Neuron (in vitro differentiated cells): ENCODE measurements around the gene INSRR.

Source experiments
- H2AFZ ChIP-seq: one replicate; pipeline ENCODE4 v1.6.1; 2013; ENCODE audit warnings: low read depth, mild to moderate bottlenecking, inconsistent platforms, low read length, moderate library complexity
- H3K27me3 ChIP-seq: one replicate; pipeline ENCODE4 v1.6.1; 2013; ENCODE audit warnings: low read length; ENCODE audit not compliant: insufficient read depth
- H3K36me3 ChIP-seq: one replicate; pipeline ENCODE4 v1.6.1; 2013; ENCODE audit warnings: low read length; ENCODE audit not compliant: insufficient read depth
- H3K4me1 ChIP-seq: one replicate; pipeline ENCODE4 v1.6.1; 2013; ENCODE audit warnings: low read length; ENCODE audit not compliant: insufficient read depth
- H3K4me3 ChIP-seq: 2 replicates; pipeline ENCODE4 v1.5.1; 2013; ENCODE audit warnings: mild to moderate bottlenecking, low read length, moderate library complexity
- H3K9me3 ChIP-seq: one replicate; pipeline ENCODE4 v1.6.1; 2013; ENCODE audit warnings: low read length

The INSRR gene

GRCh38 chr1:156807627-156808026 is 51.3 kb downstream of the INSRR start:
- Histone ChIP-seq H3K36me3 (no peaks in the 10 kb centered on the region), H3K4me3 (no peak overlapping the region), H3K27me3 (no peaks in the 10 kb centered on the region), H3K4me1 (no peaks in the 10 kb centered on the region), H2AFZ (no peak overlapping the region), H3K9me3 (no peaks in the 10 kb centered on the region)

GRCh38 chr1:156806512-156807440 is 52.1 kb downstream of the INSRR start:
- Histone ChIP-seq H3K9me3 (no peaks in the 10 kb centered on the region), H2AFZ (no peak overlapping the region), H3K4me1 (no peaks in the 10 kb centered on the region)

GRCh38 chr1:156805766-156806511 is 53.0 kb downstream of the INSRR start:
- Histone ChIP-seq H3K4me3 (no peak overlapping the region), H3K27me3 (no peaks in the 10 kb centered on the region), H3K4me1 (no peaks in the 10 kb centered on the region), H3K36me3 (peaks cover 8% of the 10 kb centered on the region), H3K9me3 (no peaks in the 10 kb centered on the region), H2AFZ (no peak overlapping the region)

More at GRCh38 chr1:156806512-156807440, 52.1 kb downstream of the INSRR start:
- H3K4me3 ChIP-seq = no peak overlapping the region
- peaks cover 5% of the 10 kb centered on the region for H3K36me3 ChIP-seq
- H3K27me3 ChIP-seq = no peaks in the 10 kb centered on the region

GRCh38 chr1:156804572-156805243 is 54.2 kb downstream of the INSRR start:
- Histone ChIP-seq H3K4me1 (no peaks in the 10 kb centered on the region), H2AFZ (no peak overlapping the region), H3K9me3 (no peaks in the 10 kb centered on the region), H3K27me3 (no peaks in the 10 kb centered on the region), H3K4me3 (no peak overlapping the region), H3K36me3 (peaks cover 19% of the 10 kb centered on the region)

- Histone ChIP-seq H2AFZ (no peak overlapping the region), H3K9me3 (no peaks in the 10 kb centered on the region), H3K36me3 (peaks cover 26% of the 10 kb centered on the region), H3K4me3 (no peak overlapping the region), H3K4me1 (no peaks in the 10 kb centered on the region), H3K27me3 (no peaks in the 10 kb centered on the region)
Measured at GRCh38 chr1:156804026-156804425, 54.9 kb downstream of the INSRR start.

- Histone ChIP-seq H2AFZ (no peak overlapping the region), H3K4me1 (no peaks in the 10 kb centered on the region), H3K9me3 (no peaks in the 10 kb centered on the region), H3K4me3 (no peak overlapping the region), H3K27me3 (no peaks in the 10 kb centered on the region), H3K36me3 (peaks cover 32% of the 10 kb centered on the region)
Measured at GRCh38 chr1:156803086-156803851, 55.6 kb downstream of the INSRR start.

GRCh38 chr1:156802421-156802935 is 56.4 kb downstream of the INSRR start:
- H3K9me3 ChIP-seq = no peaks in the 10 kb centered on the region
- no peak overlapping the region for H2AFZ ChIP-seq
- H3K36me3 ChIP-seq = peaks cover 40% of the 10 kb centered on the region
- H3K27me3 ChIP-seq = no peaks in the 10 kb centered on the region
- no peak overlapping the region for H3K4me3 ChIP-seq
- no peaks in the 10 kb centered on the region for H3K4me1 ChIP-seq

GRCh38 chr1:156801409-156802121 is 57.4 kb downstream of the INSRR start:
- Histone ChIP-seq H2AFZ (no peak overlapping the region), H3K36me3 (peaks cover 48% of the 10 kb centered on the region)

GRCh38 chr1:156797212-156797871 is 61.6 kb downstream of the INSRR start:
- H3K36me3 ChIP-seq = peaks cover 88% of the 10 kb centered on the region
- no peaks in the 10 kb centered on the region for H3K9me3 ChIP-seq
- H3K27me3 ChIP-seq = no peaks in the 10 kb centered on the region
- H2AFZ ChIP-seq = no peak overlapping the region
- H3K4me3 ChIP-seq = no peak overlapping the region
- no peaks in the 10 kb centered on the region for H3K4me1 ChIP-seq

More at GRCh38 chr1:156801409-156802121, 57.4 kb downstream of the INSRR start:
- Histone ChIP-seq H3K27me3 (no peaks in the 10 kb centered on the region), H3K4me3 (no peak overlapping the region), H3K9me3 (no peaks in the 10 kb centered on the region), H3K4me1 (no peaks in the 10 kb centered on the region)

GRCh38 chr1:156796340-156797097 is 62.4 kb downstream of the INSRR start:
- Histone ChIP-seq H3K9me3 (no peaks in the 10 kb centered on the region), H3K36me3 (peaks cover 91% of the 10 kb centered on the region), H3K4me1 (no peaks in the 10 kb centered on the region), H2AFZ (no peak overlapping the region), H3K4me3 (no peak overlapping the region), H3K27me3 (no peaks in the 10 kb centered on the region)

- no peaks in the 10 kb centered on the region for H3K9me3 ChIP-seq
- H3K4me3 ChIP-seq = no peak overlapping the region
- H3K27me3 ChIP-seq = no peaks in the 10 kb centered on the region
- no peak overlapping the region for H2AFZ ChIP-seq
- peaks cover 93% of the 10 kb centered on the region for H3K36me3 ChIP-seq
- H3K4me1 ChIP-seq = no peaks in the 10 kb centered on the region
Measured at GRCh38 chr1:156795787-156796186, 63.1 kb downstream of the INSRR start.
